Mammary epithelial cell (primary cell): ENCODE results near the gene ZNF500.

ENCODE experiments used
- EZH2 ChIP-seq: IDR thresholded peaks from 2 replicates; pipeline ENCODE4 v1.6.1; 2012; ENCODE audit warnings: low read length, inconsistent platforms, borderline replicate concordance
- TF ChIP-seq, protein P1 (sequence below), 2 donors: IDR thresholded peaks in 1 of 2; conservative IDR thresholded peaks in 1 of 2; 2 replicates each; pipeline ENCODE4 v1.5.1; 2011 to 2012; ENCODE audit warnings: inconsistent platforms in 2 of 2, low read length in 2 of 2, mild to moderate bottlenecking in 2 of 2, control low read depth in 1 of 2, low read depth in 1 of 2; ENCODE audit not compliant: insufficient read depth in 1 of 2; ENCODE audit errors: extremely low read depth in 1 of 2

DNA sequence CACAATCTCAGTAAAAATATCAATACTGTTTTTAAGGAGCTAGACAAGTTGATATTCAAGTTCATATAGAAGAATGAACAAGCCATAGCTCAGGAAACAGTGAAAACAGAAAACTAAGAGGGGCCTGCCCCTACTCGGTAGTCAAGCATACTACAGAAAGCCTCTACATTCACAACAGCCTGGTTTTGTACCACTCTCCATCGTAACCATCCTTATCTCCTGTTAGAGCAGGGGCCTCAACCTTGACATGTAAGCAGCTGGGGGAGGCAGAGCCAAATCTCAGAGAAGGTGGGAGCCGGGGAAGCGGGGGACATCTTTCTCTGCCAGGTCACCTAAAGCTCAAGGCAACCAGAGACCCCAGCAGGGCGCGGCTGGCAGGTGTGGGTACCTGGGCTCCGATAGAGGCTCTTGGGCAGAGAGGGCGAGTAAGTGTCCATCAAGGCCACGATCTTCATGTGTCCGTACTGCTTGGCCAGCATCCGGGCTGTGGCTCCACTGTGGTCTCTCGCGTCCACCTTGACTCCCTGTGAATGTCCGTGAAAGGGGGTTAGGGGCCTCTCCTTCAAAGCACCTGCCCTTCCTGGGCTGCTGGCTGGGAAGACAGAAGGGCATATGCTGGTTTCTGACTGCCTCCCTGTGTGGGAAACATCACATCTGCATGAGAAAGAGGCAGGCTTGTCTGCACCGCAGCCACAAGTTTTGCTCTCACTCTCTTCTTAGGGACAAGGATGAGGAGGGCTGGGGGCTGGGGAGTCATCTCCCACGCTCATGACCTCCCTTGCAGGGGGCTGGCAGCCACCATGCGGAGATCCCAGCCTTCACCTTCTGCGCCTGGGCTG lies 53.1 kb downstream of the ZNF500 start:
- TF ChIP-seq, protein P1, sequence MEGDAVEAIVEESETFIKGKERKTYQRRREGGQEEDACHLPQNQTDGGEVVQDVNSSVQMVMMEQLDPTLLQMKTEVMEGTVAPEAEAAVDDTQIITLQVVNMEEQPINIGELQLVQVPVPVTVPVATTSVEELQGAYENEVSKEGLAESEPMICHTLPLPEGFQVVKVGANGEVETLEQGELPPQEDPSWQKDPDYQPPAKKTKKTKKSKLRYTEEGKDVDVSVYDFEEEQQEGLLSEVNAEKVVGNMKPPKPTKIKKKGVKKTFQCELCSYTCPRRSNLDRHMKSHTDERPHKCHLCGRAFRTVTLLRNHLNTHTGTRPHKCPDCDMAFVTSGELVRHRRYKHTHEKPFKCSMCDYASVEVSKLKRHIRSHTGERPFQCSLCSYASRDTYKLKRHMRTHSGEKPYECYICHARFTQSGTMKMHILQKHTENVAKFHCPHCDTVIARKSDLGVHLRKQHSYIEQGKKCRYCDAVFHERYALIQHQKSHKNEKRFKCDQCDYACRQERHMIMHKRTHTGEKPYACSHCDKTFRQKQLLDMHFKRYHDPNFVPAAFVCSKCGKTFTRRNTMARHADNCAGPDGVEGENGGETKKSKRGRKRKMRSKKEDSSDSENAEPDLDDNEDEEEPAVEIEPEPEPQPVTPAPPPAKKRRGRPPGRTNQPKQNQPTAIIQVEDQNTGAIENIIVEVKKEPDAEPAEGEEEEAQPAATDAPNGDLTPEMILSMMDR (conservative IDR thresholded peaks at IDR 0.05 in 1 of 2, IDR thresholded peaks at IDR 0.05 in 1 of 2; ENCODE audit: extremely low read depth in 1 of 2, insufficient read depth in 1 of 2, low read depth in 1 of 2, low read length in 2 of 2): no peak
- no peak for TF ChIP-seq EZH2
